ENCODE measurements around the gene ABCC12.
"Not testable (repeated sequence)": the region's sequence is repeated elsewhere in the genome, so short reads cannot be mapped to it uniquely, and the experiment has no call there.

The ABCC12 gene

GRCh38 chr16:48155926-48156789 lies at the start of gene ABCC12:
Gene ABCC12, minus strand, starts transcription at chr16:48155993. Its CDS starts 9,569 bp downstream, at chr16:48146424.
- no peak for DNase-seq
- no peak for ATAC-seq

- no peak for ATAC-seq
- DNase-seq: no peak
Measured at GRCh38 chr16:48204825-48205151, 49.0 kb upstream of the ABCC12 start.

GRCh38 chr16:48203974-48204824 lies 48.4 kb upstream of the ABCC12 start:
- no peak for DNase-seq
- no peak for ATAC-seq

GRCh38 chr16:48201515-48202201 lies 45.9 kb upstream of the ABCC12 start:
- DNase-seq (no peak), ATAC-seq (no peak)

- DNase-seq (no peak), ATAC-seq (no peak)
Measured at GRCh38 chr16:48197294-48197693, 41.5 kb upstream of the ABCC12 start.

- DNase-seq (no peak), ATAC-seq (no peak)
Measured at GRCh38 chr16:48194828-48195556, 39.2 kb upstream of the ABCC12 start.

GRCh38 chr16:48193846-48194245 lies 38.1 kb upstream of the ABCC12 start:
- no peak for DNase-seq
- ATAC-seq: no peak

- ATAC-seq (no peak), DNase-seq (no peak)
Measured at GRCh38 chr16:48188449-48189102, 32.8 kb upstream of the ABCC12 start.

- DNase-seq (no peak), ATAC-seq (no peak)
Measured at GRCh38 chr16:48187779-48188178, 32.0 kb upstream of the ABCC12 start.

- ATAC-seq: peak; percentile 58
- DNase-seq: no peak
Measured at GRCh38 chr16:48184681-48185080, 28.9 kb upstream of the ABCC12 start.

- DNase-seq: no peak
Measured at GRCh38 chr16:48182979-48183537, 27.3 kb upstream of the ABCC12 start.

GRCh38 chr16:48181746-48182520 lies 26.1 kb upstream of the ABCC12 start:
- not testable (repeated sequence) for ATAC-seq, DNase-seq

More at GRCh38 chr16:48182979-48183537, 27.3 kb upstream of the ABCC12 start:
- ATAC-seq: no peak

GRCh38 chr16:48180868-48181480 lies 25.2 kb upstream of the ABCC12 start:
- no peak for ATAC-seq
- DNase-seq: no peak

- DNase-seq (no peak), ATAC-seq (no peak)
Measured at GRCh38 chr16:48176635-48177408, 21.0 kb upstream of the ABCC12 start.

GRCh38 chr16:48173889-48174288 lies 18.1 kb upstream of the ABCC12 start:
- DNase-seq (no peak), ATAC-seq (no peak)

GRCh38 chr16:48172682-48173081 lies 16.9 kb upstream of the ABCC12 start:
- ATAC-seq: no peak
- no peak for DNase-seq

GRCh38 chr16:48169896-48170295 lies 14.1 kb upstream of the ABCC12 start:
- ATAC-seq (no peak), DNase-seq (no peak)

- ATAC-seq: no peak
- no peak for DNase-seq
Measured at GRCh38 chr16:48168075-48168474, 12.3 kb upstream of the ABCC12 start.

- not testable (repeated sequence) for ATAC-seq, DNase-seq
Measured at GRCh38 chr16:48166617-48167016, 10.8 kb upstream of the ABCC12 start.

Data from stimulated activated naive CD8-positive, alpha-beta T cell treated with anti-CD3 and anti-CD28 coated beads, Interleukin-15, Interleukin-2, amounts not matched to agents 100 U/mL and 50 U/mL, for 24 hours (primary cell).